ENCODE measurements around the gene BIN2. TPM values are rescaled to one million over a fixed set of nuclear protein-coding genes. Genes with fewer than 3 reads are reported as not detected.

Gene BIN2
- total RNA-seq, 2 experiments from 2014 or later, result 0.88 to 14.7 TPM

GRCh38 chr12:51362307-51362706 lies 38.3 kb upstream of the BIN2 start:
- no peak for DNase-seq (ENCODE audit: low spot score)
- Histone ChIP-seq H3K36me3 (ENCODE audit: insufficient read depth, low read length) (no peaks in the 10 kb centered on the region), H3K9me2 (ENCODE audit: insufficient read depth, low read length) (no peaks in the 10 kb centered on the region), H3K4me3 (ENCODE audit: low read depth, low read length, poor library complexity, severe bottlenecking) (no peak overlapping the region), H3K27ac (ENCODE audit: low read depth, low read length, poor library complexity, severe bottlenecking) (no peak overlapping the region), H3K4me1 (ENCODE audit: insufficient read depth, low read length, poor library complexity, severe bottlenecking) (peaks cover 8% of the 10 kb centered on the region), H2AFZ (ENCODE audit: low read length) (no peak overlapping the region), H3K9me3 (ENCODE audit: low read length) (no peaks in the 10 kb centered on the region), H3K4me2 (ENCODE audit: low read length) (no peak overlapping the region), H3K79me2 (ENCODE audit: insufficient read depth, low read depth, low read length) (no peaks in the 10 kb centered on the region), H4K20me1 (ENCODE audit: insufficient read depth, low read length) (no peaks in the 10 kb centered on the region)
- POLR2A ChIA-PET, result interaction anchor here (0.6 kb wide), 1 partner anchor 14 kb away, joined by 4 read pairs; no protein-coding TSS in a partner anchor
- no TSS peak for BruUV-seq (replicated peaks)
- intact Hi-C loops (cut with micrococcal nuclease; ENCODE audit: unreplicated experiment), result no loop called here
- TF ChIP-seq CTCF (conservative IDR thresholded peaks at IDR 0.05; ENCODE audit: low read length), result no peak
- no peak for TF ChIP-seq EZH2phosphoT487 (IDR thresholded peaks at IDR 0.05; ENCODE audit: borderline replicate concordance, low read depth, low read length)
- CTCF ChIA-PET (ENCODE audit: unreplicated experiment), result no interaction called here

- intact Hi-C loops (cut with micrococcal nuclease; ENCODE audit: unreplicated experiment), result no loop called here
These were observed 37.4 kb upstream of the BIN2 start for GRCh38 chr12:51361161-51362016.

More at GRCh38 chr12:51361161-51362016, 37.4 kb upstream of the BIN2 start:
- Histone ChIP-seq H2AFZ (ENCODE audit: low read length) (no peak overlapping the region), H3K36me3 (ENCODE audit: insufficient read depth, low read length) (no peaks in the 10 kb centered on the region), H3K9me3 (ENCODE audit: low read length) (no peaks in the 10 kb centered on the region), H3K4me2 (ENCODE audit: low read length) (no peak overlapping the region), H3K4me1 (ENCODE audit: insufficient read depth, low read length, poor library complexity, severe bottlenecking) (peaks cover 13% of the 10 kb centered on the region), H3K9me2 (ENCODE audit: insufficient read depth, low read length) (no peaks in the 10 kb centered on the region), H3K79me2 (ENCODE audit: insufficient read depth, low read depth, low read length) (no peaks in the 10 kb centered on the region), H3K27ac (ENCODE audit: low read depth, low read length, poor library complexity, severe bottlenecking) (no peak overlapping the region), H4K20me1 (ENCODE audit: insufficient read depth, low read length) (no peaks in the 10 kb centered on the region), H3K4me3 (ENCODE audit: low read depth, low read length, poor library complexity, severe bottlenecking) (no peak overlapping the region)
- no peak for DNase-seq (ENCODE audit: low spot score)
- BruUV-seq (replicated peaks), result no TSS peak
- ChIA-PET POLR2A (no interaction called here), CTCF (ENCODE audit: unreplicated experiment) (no interaction called here)
- TF ChIP-seq EZH2phosphoT487 (IDR thresholded peaks at IDR 0.05; ENCODE audit: borderline replicate concordance, low read depth, low read length) (no peak), CTCF (conservative IDR thresholded peaks at IDR 0.05; ENCODE audit: low read length) (no peak)
